CMK (cell line): Measurements from ENCODE around the gene AP3S2.
"Not testable (repeated sequence)": the region's sequence is repeated elsewhere in the genome, so short reads cannot be mapped to it uniquely, and the experiment has no call there.

Experiments
- DNase-seq: peaks from one replicate; pipeline ENCODE4 v3.0.0-alpha.2; 2010; ENCODE audit warnings: low read depth

The AP3S2 gene

GRCh38 chr15:89834465-89835175 lies 59.2 kb downstream of the AP3S2 start:
- DNase-seq: not testable (repeated sequence)

GRCh38 chr15:89833966-89834365 lies 59.8 kb downstream of the AP3S2 start:
- no peak for DNase-seq

- no peak for DNase-seq
Measured at GRCh38 chr15:89830639-89831038, 63.2 kb downstream of the AP3S2 start.

GRCh38 chr15:89829616-89830440 lies 64.0 kb downstream of the AP3S2 start:
- no peak for DNase-seq

DNA sequence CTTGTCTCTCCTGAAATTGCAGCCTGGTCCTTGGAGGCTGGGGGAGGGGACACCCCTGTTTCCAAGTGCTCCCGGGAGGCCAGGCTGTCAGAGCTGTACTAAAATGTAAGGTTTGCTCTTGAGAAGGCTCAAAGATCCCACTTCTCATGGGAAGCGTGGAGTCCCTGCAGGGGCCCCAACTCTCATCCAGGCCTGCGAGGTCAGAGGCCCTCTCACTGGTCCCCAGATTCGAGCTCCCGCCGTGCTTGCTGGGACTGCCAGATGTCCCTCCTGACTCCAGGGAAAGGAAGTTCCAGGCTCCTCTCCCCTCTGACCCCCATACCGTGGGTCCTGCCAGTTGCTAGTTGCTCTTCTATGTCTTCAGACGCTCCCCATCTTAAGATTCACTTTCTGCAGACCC lies 64.6 kb downstream of the AP3S2 start:
- DNase-seq: no peak

DNA sequence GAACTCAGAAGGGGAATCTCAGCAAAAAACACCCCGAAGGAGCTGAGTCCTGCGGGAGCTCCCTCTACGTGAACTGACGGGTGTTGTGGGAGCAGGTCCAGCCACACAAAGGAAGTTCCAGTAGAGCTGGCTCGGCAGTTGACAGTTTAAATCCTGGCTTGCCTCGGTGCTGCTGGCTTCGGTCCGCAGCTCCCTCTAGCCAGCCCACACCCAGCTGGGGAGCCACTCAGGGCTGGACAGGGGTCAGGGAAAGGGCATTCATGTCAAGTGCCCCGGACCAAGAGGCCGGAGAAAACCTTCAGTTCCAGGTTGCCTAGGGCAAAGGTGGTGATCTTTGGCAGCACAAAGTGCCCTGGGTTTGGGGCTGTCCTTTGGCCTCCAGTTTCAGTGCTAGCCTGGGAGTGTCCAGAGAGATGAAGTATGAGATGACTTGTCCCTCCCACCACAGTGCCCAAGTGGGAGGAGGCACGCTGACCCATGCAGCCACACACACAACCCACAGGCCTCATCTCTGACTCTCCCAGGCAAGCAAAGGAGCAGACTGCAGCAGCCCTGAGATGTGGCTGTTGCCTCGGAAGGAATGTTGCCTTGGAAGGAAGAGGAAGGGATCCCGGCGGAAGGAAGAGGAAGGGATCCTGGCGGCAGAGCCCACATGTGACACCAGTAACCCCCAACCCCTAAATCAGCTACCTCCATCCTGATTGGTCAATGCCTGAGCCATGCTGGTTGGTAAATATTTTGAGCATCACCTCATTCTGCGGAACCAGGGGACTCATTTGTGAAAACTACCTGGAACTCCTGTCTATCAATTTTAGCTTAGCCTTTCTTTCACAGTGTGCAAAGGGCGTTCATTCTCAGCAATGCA lies 65.3 kb downstream of the AP3S2 start:
- no peak for DNase-seq

DNA sequence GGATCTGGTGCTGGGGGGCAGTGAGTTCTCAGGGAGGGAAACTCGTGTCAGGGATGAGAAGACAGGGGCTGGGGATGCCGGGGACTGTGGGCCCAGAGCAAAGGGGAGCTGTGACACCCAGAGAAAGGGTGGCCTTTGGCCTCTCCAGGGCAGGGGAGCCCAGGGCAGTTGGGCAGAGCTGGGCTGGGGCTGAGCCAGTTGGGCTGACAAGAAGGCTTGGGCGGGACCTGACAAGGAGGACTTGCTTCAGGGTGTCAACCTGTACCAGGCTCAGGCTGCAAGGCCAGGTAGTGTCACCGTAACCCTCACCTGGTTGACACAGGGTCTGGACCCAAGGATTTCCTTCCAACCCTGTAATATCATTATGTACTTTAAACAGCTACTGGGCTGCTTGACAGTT lies 66.0 kb downstream of the AP3S2 start:
- DNase-seq: no peak

DNA sequence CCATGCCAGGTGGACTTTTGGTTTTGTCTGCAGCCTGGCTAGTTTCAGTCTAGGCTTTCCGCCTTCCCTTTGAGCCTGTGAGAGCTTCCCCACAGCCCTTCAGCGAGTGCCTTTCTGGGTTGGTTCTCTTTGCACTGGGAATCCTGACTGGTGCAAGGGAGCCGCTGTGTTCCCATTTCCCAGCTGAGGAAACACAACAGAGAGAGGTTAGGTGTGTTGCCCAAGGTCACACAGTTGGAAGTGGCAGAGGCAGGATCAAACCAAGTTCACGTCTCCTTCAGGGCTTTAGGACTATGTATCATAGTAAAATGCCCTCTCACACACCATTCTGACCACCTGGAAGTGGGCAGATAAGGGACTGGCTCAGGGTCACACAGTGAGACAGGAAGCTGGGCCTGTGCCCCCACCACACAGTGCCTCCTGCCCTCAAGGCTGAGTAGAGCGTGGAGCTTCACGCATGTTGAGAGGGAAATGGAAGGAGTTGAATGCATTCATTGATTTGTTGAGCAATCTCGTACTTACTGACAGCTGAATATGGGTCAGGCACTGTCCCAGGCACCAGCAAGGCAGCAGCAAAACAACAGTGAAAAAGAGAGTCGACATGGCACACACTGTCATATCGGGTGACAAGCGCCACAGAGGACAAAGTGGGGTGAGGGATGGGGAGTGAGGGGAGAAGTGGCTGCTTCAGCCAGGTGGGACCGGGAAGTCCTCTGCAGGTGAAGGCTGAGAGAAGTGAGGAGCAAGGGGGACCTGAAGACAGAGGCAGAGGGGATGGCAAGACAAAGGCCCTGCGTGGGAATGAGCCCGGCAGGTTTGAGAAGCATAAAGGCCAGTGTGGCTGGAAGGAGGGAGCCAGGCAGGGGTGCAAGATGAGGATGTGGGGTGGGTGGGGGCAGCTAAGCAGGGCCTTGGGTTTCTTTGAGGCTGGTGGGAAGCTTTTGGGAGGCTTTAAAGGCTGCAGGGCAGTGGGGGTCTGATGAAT lies 66.8 kb downstream of the AP3S2 start:
- no peak for DNase-seq

GRCh38 chr15:89825271-89825940 lies 68.4 kb downstream of the AP3S2 start:
- DNase-seq: no peak

DNA sequence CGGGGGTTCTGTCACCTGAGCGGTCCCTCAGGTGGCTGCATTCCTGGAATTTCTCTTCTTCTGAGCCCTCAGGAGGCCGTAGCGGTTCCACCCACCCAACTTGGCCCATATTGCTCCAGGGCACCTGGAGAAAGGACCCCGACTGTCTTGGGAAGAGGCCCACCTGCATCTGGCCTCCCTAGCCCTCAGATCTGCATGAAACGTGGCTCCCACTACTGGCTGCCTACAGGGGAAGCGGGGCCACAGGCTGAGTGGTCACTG lies 69.3 kb downstream of the AP3S2 start:
- DNase-seq: no peak

- no peak for DNase-seq
Measured at GRCh38 chr15:89823836-89824606, 69.8 kb downstream of the AP3S2 start.

GRCh38 chr15:89822951-89823711 lies 70.7 kb downstream of the AP3S2 start:
- no peak for DNase-seq

DNA sequence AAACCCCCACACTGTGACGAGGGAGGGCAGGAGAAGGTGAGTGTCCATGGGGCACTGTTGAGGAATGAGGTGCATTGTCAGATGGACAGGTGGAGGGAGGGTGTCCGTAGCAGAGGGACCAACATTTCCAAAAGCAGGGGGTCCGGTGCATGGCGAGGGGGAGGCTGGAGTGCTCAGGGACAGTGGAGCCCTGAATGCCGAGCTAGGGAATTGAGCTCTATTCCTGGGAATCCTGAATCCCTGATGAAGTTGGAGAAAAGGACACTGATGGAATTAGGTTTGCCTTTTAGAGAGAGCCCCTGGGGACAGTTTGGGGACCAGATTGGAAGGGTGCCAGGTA lies 71.2 kb downstream of the AP3S2 start:
- no peak for DNase-seq

- DNase-seq: no peak
Measured at GRCh38 chr15:89822026-89822425, 71.8 kb downstream of the AP3S2 start.

GRCh38 chr15:89820666-89821611 lies 72.9 kb downstream of the AP3S2 start:
- no peak for DNase-seq

- DNase-seq: no peak
Measured at GRCh38 chr15:89818287-89818686, 75.5 kb downstream of the AP3S2 start.

DNA sequence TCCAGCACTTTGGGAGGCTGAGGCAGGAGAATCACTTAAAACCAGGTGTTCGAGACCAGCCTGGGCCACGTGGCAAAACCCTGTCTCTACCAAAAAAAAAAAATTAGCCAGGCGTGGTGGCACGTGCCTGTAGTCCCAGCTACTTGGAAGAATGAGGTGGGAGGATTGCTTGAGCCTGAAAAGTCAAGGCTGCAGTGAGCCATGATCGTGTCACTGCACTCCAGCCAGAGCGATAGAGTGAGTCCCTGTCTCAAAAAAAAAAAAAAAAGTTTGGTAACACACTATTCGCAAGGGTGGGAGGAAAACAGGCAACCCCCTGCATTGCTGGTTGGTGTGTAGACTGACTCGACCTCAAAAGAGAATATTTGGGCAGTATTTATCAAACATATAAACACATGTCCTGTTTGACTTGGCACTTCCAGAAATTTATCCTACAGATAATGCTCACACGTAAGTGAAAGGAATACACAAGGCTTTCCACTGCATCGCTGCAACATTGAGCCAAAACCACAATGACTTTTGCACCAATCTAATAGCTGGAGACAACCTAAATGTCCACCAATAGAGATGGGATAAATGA lies 76.0 kb downstream of the AP3S2 start:
- no peak for DNase-seq

DNA sequence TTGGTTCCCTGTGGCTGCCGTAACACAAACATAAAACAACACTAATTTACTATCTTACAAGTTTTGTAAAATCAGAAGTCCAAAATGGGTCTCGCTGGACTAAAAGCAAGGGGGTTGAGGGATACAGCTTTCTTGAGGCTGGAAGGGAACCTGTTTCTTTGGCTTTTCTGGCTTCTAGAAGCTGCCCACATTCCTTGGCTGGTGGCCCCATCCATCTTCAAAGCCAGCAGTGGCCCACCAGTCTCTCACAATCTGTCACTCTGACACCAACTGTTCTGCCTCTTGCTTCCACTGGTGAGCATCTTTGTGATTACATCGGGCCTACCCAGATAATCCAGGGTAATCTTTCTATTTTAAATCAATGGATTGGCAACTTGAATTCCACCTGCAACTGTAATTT lies 78.0 kb downstream of the AP3S2 start:
- DNase-seq: no peak
